Endodermal cell (in vitro differentiated cells): ENCODE measurements around the gene TENT5A. TPM values are rescaled to one million over a fixed set of nuclear protein-coding genes. Genes with fewer than 3 reads are reported as not detected.
A peak's percentile ranks its signal among the peaks of the same experiment; 100 is the strongest.

Experiments used
- DNase-seq: peaks from one replicate; pipeline ENCODE4 v3.0.0-alpha.2; 2017
- H3K27ac ChIP-seq: 2 replicates; pipeline ENCODE4 v1.5.1; 2013; ENCODE audit warnings: mild to moderate bottlenecking, low read depth, low read length, moderate library complexity
- H3K27me3 ChIP-seq: 2 replicates; pipeline ENCODE4 v1.6.1; 2013; ENCODE audit warnings: mild to moderate bottlenecking, low read length, moderate library complexity; ENCODE audit not compliant: insufficient read depth, control insufficient read depth, poor library complexity, severe bottlenecking
- H3K36me3 ChIP-seq: 2 replicates; pipeline ENCODE4 v1.7.0; 2013; ENCODE audit warnings: mild to moderate bottlenecking, low read length, moderate library complexity; ENCODE audit not compliant: control insufficient read depth, insufficient read depth
- H3K4me1 ChIP-seq: one replicate; pipeline ENCODE4 v1.7.0; 2013; ENCODE audit warnings: low read length; ENCODE audit not compliant: control insufficient read depth, insufficient read depth
- H3K4me3 ChIP-seq: 2 replicates; pipeline ENCODE4 v1.5.1; 2013; ENCODE audit warnings: mild to moderate bottlenecking, low read length, moderate library complexity
- H3K9ac ChIP-seq: 2 replicates; pipeline ENCODE4 v1.6.1; 2013; ENCODE audit warnings: mild to moderate bottlenecking, low read length, moderate library complexity; ENCODE audit not compliant: poor library complexity, severe bottlenecking; ENCODE audit errors: extremely low read depth
- H3K9me3 ChIP-seq: 2 replicates; pipeline ENCODE4 v1.6.1; 2013; ENCODE audit warnings: mild to moderate bottlenecking, low read length, moderate library complexity; ENCODE audit not compliant: control insufficient read depth
- H3K27ac Mint-ChIP-seq: 2 replicates; pipeline ENCODE4 v1.8.0; 2020; ENCODE audit warnings: mixed read lengths
- H3K27me3 Mint-ChIP-seq: 2 replicates; pipeline ENCODE4 v1.8.0; 2021; ENCODE audit warnings: mild to moderate bottlenecking, mixed read lengths; ENCODE audit not compliant: insufficient read depth
- H3K36me3 Mint-ChIP-seq: 2 replicates; pipeline ENCODE4 v1.8.0; 2020; ENCODE audit warnings: low read depth, mixed read lengths
- H3K4me1 Mint-ChIP-seq: 2 replicates; pipeline ENCODE4 v1.8.0; 2020; ENCODE audit warnings: mixed read lengths
- H3K4me3 Mint-ChIP-seq: 2 replicates; pipeline ENCODE4 v1.8.0; 2020; ENCODE audit warnings: mild to moderate bottlenecking, moderate library complexity, mixed read lengths
- H3K9me3 Mint-ChIP-seq: 2 replicates; pipeline ENCODE4 v1.8.0; 2020; ENCODE audit warnings: mild to moderate bottlenecking, mixed read lengths
- WGBS, 2 experiments: methylation state at CpG; one replicate each; pipeline versions ENCODE4 v1.1.5 to v1.1.7; 2013; ENCODE audit warnings: missing lambda C conversion rate in 2 of 2, mixed read lengths in 1 of 2; ENCODE audit not compliant: insufficient coverage in 1 of 2, insufficient read length in 1 of 2; 5-methylcytosine and 5-hydroxymethylcytosine counted together
- total RNA-seq, 2 donors: library from RNA; stranded (reverse); fragmentation: NEBNext Ultra II Directional in 1 of 2; extraction: Animal tissue kit (Norgen Biotek cat#: 25700) in 1 of 2; gene quantifications; 2 replicates in 1 of 2; 3 replicates in 1 of 2; pipeline ENCODE4 v1.2.1, GENCODE V29; 2021
- TF ChIP-seq, protein P1 (sequence below): fragments of 200-600 bp; sonication (generic); conservative IDR thresholded peaks from 2 replicates; pipeline ENCODE4 v1.5.0; 2021; ENCODE audit warnings: antibody characterized with exemption, mild to moderate bottlenecking

TENT5A gene
- total RNA-seq, 2 donors from 2014 or later: 4.8 to 8.6 TPM

DNA sequence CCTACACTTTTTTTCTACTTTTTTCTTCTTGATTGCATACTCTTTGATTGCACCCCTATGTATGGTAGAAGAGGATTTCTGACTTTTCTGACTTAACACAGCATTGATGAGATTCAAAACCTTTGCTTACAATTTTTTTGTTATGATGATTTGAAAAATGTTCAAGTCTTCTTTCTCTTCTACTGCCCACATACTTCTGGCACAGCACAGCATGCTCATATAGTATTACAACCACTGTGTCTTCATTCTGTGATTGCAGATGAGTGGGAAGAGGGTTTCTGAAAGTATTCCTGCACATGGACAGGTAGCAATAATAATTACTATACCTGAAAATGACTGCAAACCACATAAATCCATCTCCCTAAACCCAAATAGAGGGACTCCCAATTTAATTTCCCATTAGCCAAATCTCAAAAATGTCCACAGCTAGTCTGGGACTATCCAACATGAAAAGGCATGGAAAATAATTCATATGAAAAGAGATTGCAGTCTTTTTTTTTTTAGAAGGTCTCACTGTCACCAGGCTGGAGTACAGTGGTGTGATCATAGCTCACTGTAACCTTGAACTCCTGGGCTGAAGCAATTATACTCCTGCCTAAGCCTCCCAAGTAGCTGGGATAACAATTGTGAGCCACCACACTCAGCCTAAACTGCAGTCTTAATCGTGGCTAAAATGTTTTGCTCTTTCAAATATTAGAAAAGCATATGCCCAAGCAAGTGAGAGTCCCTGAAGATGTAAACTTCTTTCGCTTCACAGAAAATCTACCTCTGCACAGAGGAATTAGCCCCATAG is 15.9 kb upstream of the TENT5A start:
- no peak overlapping the region for H3K27ac ChIP-seq

DNA sequence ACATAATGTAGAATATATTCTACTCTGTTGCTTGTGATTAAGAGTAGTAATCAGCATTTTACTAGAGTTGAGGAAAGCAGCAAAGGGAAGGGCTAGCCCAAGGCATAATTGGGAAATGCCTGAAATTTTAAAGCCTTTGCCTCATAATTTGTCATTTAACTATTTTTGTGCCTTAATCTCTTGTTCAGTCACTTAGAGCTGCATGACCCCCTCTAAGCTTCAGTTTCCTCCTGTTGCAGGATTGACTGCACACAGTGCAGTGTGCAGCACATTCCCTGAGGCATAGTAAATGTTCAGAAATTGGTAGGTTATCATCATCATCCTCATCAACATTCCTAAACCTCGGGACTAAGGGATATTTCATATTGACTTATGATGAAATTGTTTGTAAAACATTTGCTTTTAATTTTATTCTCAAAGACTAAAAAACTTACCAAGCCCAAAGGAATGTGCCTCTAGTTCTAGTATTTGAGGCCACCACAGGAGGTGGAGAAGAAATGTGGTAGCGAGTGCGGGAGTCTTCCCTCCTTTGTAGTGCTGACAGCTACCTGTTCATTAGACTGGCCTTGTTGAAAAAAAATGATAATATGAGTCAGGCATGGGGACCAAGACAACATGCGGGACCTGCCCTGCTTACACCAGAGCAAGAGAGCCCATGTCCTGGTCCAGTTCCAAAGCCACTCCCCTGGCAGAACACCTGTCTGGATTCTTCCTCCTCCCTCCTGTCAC is 14.8 kb upstream of the TENT5A start:
- H3K9me3 ChIP-seq: no peaks in the 10 kb centered on the region
- H3K36me3 ChIP-seq: no peaks in the 10 kb centered on the region
- no peak overlapping the region for H3K27ac ChIP-seq
- no peaks in the 10 kb centered on the region for H3K27me3 ChIP-seq
- H3K9me3 Mint-ChIP-seq: peaks cover 5% of the 10 kb centered on the region
- H3K27me3 Mint-ChIP-seq: no peaks in the 10 kb centered on the region
- peaks cover 24% of the 10 kb centered on the region for H3K4me1 Mint-ChIP-seq
- H3K4me3 Mint-ChIP-seq: no peak overlapping the region
- H3K9ac ChIP-seq: no peak overlapping the region
- DNase-seq: no peak
- 90 to 100% methylated on average over 3 of the region's 4 CpGs for WGBS, 2 experiments
- H3K4me3 ChIP-seq: no peak overlapping the region
- H3K27ac Mint-ChIP-seq: no peak overlapping the region
- H3K36me3 Mint-ChIP-seq: no peaks in the 10 kb centered on the region
- H3K4me1 ChIP-seq: peaks cover 11% of the 10 kb centered on the region
- TF ChIP-seq, protein P1, sequence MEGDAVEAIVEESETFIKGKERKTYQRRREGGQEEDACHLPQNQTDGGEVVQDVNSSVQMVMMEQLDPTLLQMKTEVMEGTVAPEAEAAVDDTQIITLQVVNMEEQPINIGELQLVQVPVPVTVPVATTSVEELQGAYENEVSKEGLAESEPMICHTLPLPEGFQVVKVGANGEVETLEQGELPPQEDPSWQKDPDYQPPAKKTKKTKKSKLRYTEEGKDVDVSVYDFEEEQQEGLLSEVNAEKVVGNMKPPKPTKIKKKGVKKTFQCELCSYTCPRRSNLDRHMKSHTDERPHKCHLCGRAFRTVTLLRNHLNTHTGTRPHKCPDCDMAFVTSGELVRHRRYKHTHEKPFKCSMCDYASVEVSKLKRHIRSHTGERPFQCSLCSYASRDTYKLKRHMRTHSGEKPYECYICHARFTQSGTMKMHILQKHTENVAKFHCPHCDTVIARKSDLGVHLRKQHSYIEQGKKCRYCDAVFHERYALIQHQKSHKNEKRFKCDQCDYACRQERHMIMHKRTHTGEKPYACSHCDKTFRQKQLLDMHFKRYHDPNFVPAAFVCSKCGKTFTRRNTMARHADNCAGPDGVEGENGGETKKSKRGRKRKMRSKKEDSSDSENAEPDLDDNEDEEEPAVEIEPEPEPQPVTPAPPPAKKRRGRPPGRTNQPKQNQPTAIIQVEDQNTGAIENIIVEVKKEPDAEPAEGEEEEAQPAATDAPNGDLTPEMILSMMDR: no peak

More for the DNA sequence above, 15.9 kb upstream of the TENT5A start:
- Mint-ChIP-seq H3K27ac (no peak overlapping the region), H3K4me1 (peaks cover 24% of the 10 kb centered on the region), H3K4me3 (no peak overlapping the region), H3K27me3 (no peaks in the 10 kb centered on the region), H3K36me3 (no peaks in the 10 kb centered on the region), H3K9me3 (peaks cover 5% of the 10 kb centered on the region)
- H3K4me1 ChIP-seq: peaks cover 11% of the 10 kb centered on the region
- H3K9ac ChIP-seq: no peak overlapping the region
- DNase-seq: no peak
- no peaks in the 10 kb centered on the region for H3K36me3 ChIP-seq
- WGBS, 2 experiments: 79 to 80% methylated on average over 2 of the region's 2 CpGs
- no peaks in the 10 kb centered on the region for H3K9me3 ChIP-seq
- H3K4me3 ChIP-seq: no peak overlapping the region
- TF ChIP-seq, protein P1: no peak
- H3K27me3 ChIP-seq: no peaks in the 10 kb centered on the region

DNA sequence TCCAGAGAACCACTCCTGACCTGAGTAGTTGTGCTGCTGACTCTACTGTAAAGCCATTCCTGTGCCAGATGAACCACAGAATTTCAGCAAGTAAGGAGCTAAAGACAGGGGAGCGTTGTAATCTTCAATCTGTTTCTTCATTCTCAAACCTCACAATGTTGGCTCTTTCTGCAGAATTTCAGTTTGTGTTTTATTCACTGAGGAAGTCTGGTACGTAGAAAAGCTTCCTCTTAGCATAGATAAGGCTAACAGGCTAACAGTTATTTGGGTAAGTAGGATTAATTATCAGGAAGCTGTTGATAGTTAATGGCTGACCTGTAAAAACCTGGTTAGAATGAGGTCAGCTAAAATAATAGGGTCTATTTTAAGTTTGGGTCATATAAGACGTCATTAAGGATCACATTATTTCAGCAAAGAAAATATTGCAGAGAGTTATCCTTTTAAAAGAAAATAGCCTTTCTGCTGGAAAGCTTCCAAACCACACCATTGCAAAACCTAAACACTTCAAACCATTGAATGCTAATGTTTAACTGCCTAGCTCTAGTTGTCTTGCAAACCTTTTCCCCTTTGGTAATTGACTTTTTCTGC is 14.1 kb upstream of the TENT5A start:
- Histone ChIP-seq H3K27ac (no peak overlapping the region), H3K9ac (no peak overlapping the region), H3K27me3 (no peaks in the 10 kb centered on the region), H3K9me3 (no peaks in the 10 kb centered on the region), H3K36me3 (no peaks in the 10 kb centered on the region), H3K4me3 (peak overlapping the region; percentile 4), H3K4me1 (peaks cover 11% of the 10 kb centered on the region)
- DNase-seq: no peak
- no peak overlapping the region for H3K27ac Mint-ChIP-seq
- H3K36me3 Mint-ChIP-seq: no peaks in the 10 kb centered on the region
- H3K27me3 Mint-ChIP-seq: no peaks in the 10 kb centered on the region
- peaks cover 5% of the 10 kb centered on the region for H3K9me3 Mint-ChIP-seq
- TF ChIP-seq, protein P1: no peak
- H3K4me1 Mint-ChIP-seq: peaks cover 22% of the 10 kb centered on the region
- 68% methylated on average over 3 of the region's 3 CpGs; no CpG with 5 or more reads in 1 of the 2 experiments for WGBS, 2 experiments
- H3K4me3 Mint-ChIP-seq: no peak overlapping the region
